DND-41 (cell line): ENCODE measurements around the gene LLGL2.

Experiments
- ATAC-seq: fragments of 200-7000 bp; cut with Tn5 transposase; 3 replicates; pipeline ENCODE4 v1.9.1; 2021; ENCODE audit warnings: low read depth; ENCODE audit not compliant: insufficient read depth
- DNase-seq: peaks from one replicate; pipeline ENCODE4 v3.0.0-alpha.2; 2020
- H2AFZ ChIP-seq: 2 replicates; pipeline ENCODE4 v1.6.0; 2012; ENCODE audit warnings: low read depth, low read length
- H3K27ac ChIP-seq: 2 replicates; pipeline ENCODE4 v1.5.1; 2012; ENCODE audit warnings: low read length, inconsistent platforms
- H3K27me3 ChIP-seq: fragments of 200-600 bp; sonication (generic); 2 replicates; pipeline ENCODE4 v1.6.0; 2012; ENCODE audit warnings: low read length, mild to moderate bottlenecking, inconsistent platforms; ENCODE audit not compliant: insufficient read depth, poor library complexity
- H3K36me3 ChIP-seq: 2 replicates; pipeline ENCODE4 v1.5.1; 2012; ENCODE audit warnings: low read length, inconsistent platforms; ENCODE audit not compliant: insufficient read depth
- H3K4me1 ChIP-seq: 2 replicates; pipeline ENCODE4 v1.5.1; 2012; ENCODE audit warnings: mild to moderate bottlenecking, low read length; ENCODE audit not compliant: insufficient read depth
- H3K4me2 ChIP-seq: 2 replicates; pipeline ENCODE4 v1.6.0; 2012; ENCODE audit warnings: mild to moderate bottlenecking, moderate library complexity, low read length, inconsistent platforms; ENCODE audit not compliant: insufficient read depth
- H3K4me3 ChIP-seq, 2 experiments: fragments of 200-600 bp in 1 of 2; shearing (Covaris generic) in 1 of 2; 2 replicates each; pipeline ENCODE4 v1.5.1; 2012 to 2016; ENCODE audit warnings: inconsistent platforms in 2 of 2, low read length in 2 of 2, mild to moderate bottlenecking in 2 of 2, low read depth in 1 of 2, moderate library complexity in 1 of 2
- H3K79me2 ChIP-seq: 2 replicates; pipeline ENCODE4 v1.6.0; 2012; ENCODE audit warnings: low read length, inconsistent platforms; ENCODE audit not compliant: insufficient read depth
- H3K9ac ChIP-seq: 2 replicates; pipeline ENCODE4 v1.6.0; 2012; ENCODE audit warnings: low read depth, mild to moderate bottlenecking, inconsistent platforms, low read length, moderate library complexity
- H3K9me3 ChIP-seq: 2 replicates; pipeline ENCODE4 v1.5.1; 2012; ENCODE audit warnings: low read length, moderate library complexity, mild to moderate bottlenecking, inconsistent platforms; ENCODE audit not compliant: insufficient read depth, severe bottlenecking
- H4K20me1 ChIP-seq: 2 replicates; pipeline ENCODE4 v1.6.0; 2012; ENCODE audit warnings: low read length; ENCODE audit not compliant: insufficient read depth
- CTCF ChIP-seq: IDR thresholded peaks from 2 replicates; pipeline ENCODE4 v1.5.1; 2012; ENCODE audit warnings: borderline replicate concordance, low read length, moderate library complexity, mild to moderate bottlenecking; ENCODE audit not compliant: poor library complexity, severe bottlenecking; ENCODE audit errors: extremely low read depth
- EZH2 ChIP-seq: IDR thresholded peaks from 3 replicates; pipeline ENCODE4 v1.6.1; 2012; ENCODE audit warnings: borderline replicate concordance, low read depth, mild to moderate bottlenecking, moderate library complexity, low read length, inconsistent platforms; ENCODE audit not compliant: severe bottlenecking

LLGL2 gene

GRCh38 chr17:75549246-75550138 lies 24.0 kb downstream of the LLGL2 start:
- no peak overlapping the region for H3K27ac ChIP-seq
- no peaks in the 10 kb centered on the region for H3K9me3 ChIP-seq
- DNase-seq (no peak), ATAC-seq (no peak)
- H3K79me2 ChIP-seq: no peaks in the 10 kb centered on the region
- no peaks in the 10 kb centered on the region for H3K27me3 ChIP-seq
- H3K4me1 ChIP-seq: no peaks in the 10 kb centered on the region
- no peak overlapping the region for H3K9ac ChIP-seq
- H3K4me3 ChIP-seq: no peak overlapping the region
- H2AFZ ChIP-seq: no peak overlapping the region
- H4K20me1 ChIP-seq: no peaks in the 10 kb centered on the region
- no peak overlapping the region for H3K4me2 ChIP-seq
- no peaks in the 10 kb centered on the region for H3K36me3 ChIP-seq
- TF ChIP-seq EZH2 (no peak), CTCF (no peak)

GRCh38 chr17:75550139-75550465 lies 24.6 kb downstream of the LLGL2 start:
- DNase-seq (no peak), ATAC-seq (no peak)
- Histone ChIP-seq H3K79me2 (no peaks in the 10 kb centered on the region), H2AFZ (no peak overlapping the region), H3K9ac (no peak overlapping the region), H3K36me3 (no peaks in the 10 kb centered on the region), H3K4me2 (no peak overlapping the region), H3K4me1 (no peaks in the 10 kb centered on the region), H4K20me1 (no peaks in the 10 kb centered on the region), H3K4me3 (no peak overlapping the region), H3K9me3 (no peaks in the 10 kb centered on the region), H3K27me3 (no peaks in the 10 kb centered on the region), H3K27ac (no peak overlapping the region)
- no peak for TF ChIP-seq EZH2
- no peak for TF ChIP-seq CTCF

GRCh38 chr17:75551266-75551665 lies 25.8 kb downstream of the LLGL2 start:
- Histone ChIP-seq H3K9me3 (no peaks in the 10 kb centered on the region), H3K27ac (no peak overlapping the region), H2AFZ (no peak overlapping the region), H3K79me2 (no peaks in the 10 kb centered on the region), H3K9ac (no peak overlapping the region), H3K4me2 (no peak overlapping the region), H3K4me3 (no peak overlapping the region), H3K4me1 (no peaks in the 10 kb centered on the region), H3K36me3 (no peaks in the 10 kb centered on the region), H3K27me3 (no peaks in the 10 kb centered on the region), H4K20me1 (no peaks in the 10 kb centered on the region)
- DNase-seq: no peak
- TF ChIP-seq EZH2: no peak
- TF ChIP-seq CTCF: no peak
- ATAC-seq: no peak
